HepG2 (cell line): ENCODE measurements around the gene GRAMD1A. TPM values are rescaled to one million over a fixed set of nuclear protein-coding genes. Genes with fewer than 3 reads are reported as not detected.

Source experiments
- ATAC-seq: fragments of 200-7000 bp; cut with Tn5 transposase; 3 replicates; pipeline ENCODE4 v1.9.1; 2020; ENCODE audit warnings: mild to moderate bottlenecking, moderate library complexity
- BruUV-seq: library from RNA; stranded (reverse); fragments of 400-500 nt; replicated peaks from 2 replicates; lab custom pipeline; 2021; lab: Mats Ljungman, UMichigan
- CTCF ChIA-PET: fragments of 300-600 bp; formaldehyde crosslinking; extraction: SDS; loops from one replicate; lab custom pipeline; 2021; ENCODE audit warnings: low total read pairs, inconsistent platforms, low intra/inter-chr PET ratio; lab: Yijun Ruan, JAX
- POLR2A ChIA-PET: fragments of 350-600 bp; sonication (Branson Sonifier 250); formaldehyde crosslinking; loops from one replicate; lab custom pipeline; 2020; ENCODE audit warnings: antibody characterized with exemption, inconsistent platforms; lab: Yijun Ruan, JAX
- DNase-seq: peaks from one replicate; pipeline ENCODE4 v3.0.0-alpha.2; 2015; ENCODE audit warnings: low spot score
- FAIRE-seq: peaks from 3 replicates; lab custom pipeline; 2011; peaks lifted over from hg19 to GRCh38; lab: Jason Lieb, UNC
- H2AFZ ChIP-seq: one replicate; pipeline ENCODE4 v1.6.1; 2011; ENCODE audit warnings: low read length, inconsistent platforms
- H3K27ac ChIP-seq: fragments of 300-600 bp; 3 replicates; pipeline ENCODE4 v1.8.0; 2011; ENCODE audit warnings: mixed run types, mild to moderate bottlenecking, mixed read lengths, low read length, inconsistent platforms; ENCODE audit not compliant: insufficient read depth; ENCODE audit errors: extremely low read length
- H3K27me3 ChIP-seq, 2 experiments: fragments of 200-600 bp in 1 of 2; 2 replicates in 1 of 2; 3 replicates in 1 of 2; pipeline versions ENCODE4 v1.6.0 to v1.8.0; 2011; ENCODE audit warnings: low read length in 2 of 2, mild to moderate bottlenecking in 2 of 2, moderate library complexity in 2 of 2, inconsistent platforms in 1 of 2; ENCODE audit not compliant: insufficient read depth in 2 of 2, control insufficient read depth in 1 of 2
- H3K36me3 ChIP-seq, 2 experiments: fragments of 200-600 bp in 1 of 2; replicated peaks in 1 of 2; 2 replicates in 1 of 2; 3 replicates in 1 of 2; pipeline versions ENCODE4 v1.5.1 to v1.8.0; 2011; ENCODE audit warnings: low read length in 2 of 2, inconsistent platforms in 1 of 2; ENCODE audit not compliant: insufficient read depth in 2 of 2, control insufficient read depth in 1 of 2
- H3K4me1 ChIP-seq: 2 replicates; pipeline ENCODE4 v1.5.1; 2012; ENCODE audit warnings: low read length, inconsistent platforms; ENCODE audit not compliant: insufficient read depth
- H3K4me2 ChIP-seq: 2 replicates; pipeline ENCODE4 v1.6.0; 2011; ENCODE audit warnings: low read depth, low read length, inconsistent platforms
- H3K4me3 ChIP-seq, 3 experiments: fragments of 200-600 bp in 1 of 3; sonication (generic), shearing (Covaris generic) in 1 of 3; replicated peaks in 1 of 3; 2 replicates each; pipeline ENCODE4 v1.5.1; 2011 to 2016; ENCODE audit warnings: low read length in 3 of 3, inconsistent platforms in 2 of 3, low read depth in 2 of 3, mild to moderate bottlenecking in 2 of 3, control low read depth in 1 of 3, mixed read lengths in 1 of 3; ENCODE audit not compliant: insufficient read depth in 1 of 3
- H3K79me2 ChIP-seq: one replicate; pipeline ENCODE4 v1.6.1; 2011; ENCODE audit warnings: low read length, inconsistent platforms; ENCODE audit not compliant: insufficient read depth
- H3K9ac ChIP-seq: 2 replicates; pipeline ENCODE4 v1.6.0; 2011; ENCODE audit warnings: mild to moderate bottlenecking, low read depth, low read length, inconsistent platforms; ENCODE audit not compliant: insufficient read depth
- H3K9me3 ChIP-seq: 2 replicates; pipeline ENCODE4 v1.5.1; 2012; ENCODE audit warnings: mild to moderate bottlenecking, low read length
- H4K20me1 ChIP-seq: 2 replicates; pipeline ENCODE4 v1.6.0; 2011; ENCODE audit warnings: inconsistent platforms, mild to moderate bottlenecking, low read length, moderate library complexity; ENCODE audit not compliant: insufficient read depth
- KDM3A ChIP-seq: IDR thresholded peaks from 2 replicates; pipeline ENCODE4 v1.6.1; 2018; ENCODE audit warnings: low read depth, missing compliant biosample characterization
- THAP9 ChIP-seq: sonication (generic); formaldehyde crosslinking; IDR thresholded peaks from 2 replicates; pipeline ENCODE4; 2020; ENCODE audit warnings: missing genetic modification reagents, mild to moderate bottlenecking, borderline replicate concordance
- ZFP91 ChIP-seq: sonication (generic); formaldehyde crosslinking; IDR thresholded peaks from 2 replicates; pipeline ENCODE4 v1.9.0; 2022; ENCODE audit warnings: missing genetic modification reagents, mild to moderate bottlenecking, borderline replicate concordance
- WGBS: methylation state at CpG from one replicate; pipeline ENCODE4 v1.1.6; 2017; ENCODE audit warnings: low lambda C conversion rate; 5-methylcytosine and 5-hydroxymethylcytosine counted together
- in situ Hi-C: cut with HindIII; loops from 2 replicates; pipeline ENCODE4 v1.10.0; 2017; ENCODE audit warnings: low pct_unique_long_range_greater_than_20kb; ENCODE audit not compliant: extremely low pct_ligation_motif_present
- intact Hi-C: fragments of 100-400 bp; cut with micrococcal nuclease; formaldehyde crosslinking; loops from one replicate; pipeline ENCODE4 v1.10.0; 2022; ENCODE audit not compliant: unreplicated experiment
- polyA plus RNA-seq, 8 experiments: library from polyadenylated mRNA; depleted of rRNA in 3 of 8; stranded (reverse) in 7 of 8; unstranded in 1 of 8; fragments of >200 nt; fragmentation: Illumina TruSeq in 4 of 8; extraction: Trizol in 4 of 8; gene quantifications; 2 replicates each; pipeline versions ENCODE4 v1.2.1 to v1.2.3, GENCODE V29; 2011 to 2016; ENCODE audit warnings: low read depth in 4 of 8, missing spikeins in 1 of 8, mixed read lengths in 1 of 8; ENCODE audit not compliant: insufficient read depth in 1 of 8
- total RNA-seq, 5 experiments: library from RNA; depleted of rRNA; stranded (reverse); fragments of >200 nt; fragmentation: Illumina TruSeq; extraction: Trizol; gene quantifications; 2 replicates each; pipeline ENCODE4 v1.2.3, GENCODE V29; 2016; ENCODE audit warnings: low read depth in 1 of 5

GRAMD1A gene
- total and polyA plus RNA-seq, 2 of the 13 experiments (the other 11 are each of a cell fraction or from before 2014, with no cell fraction given), result 14.7 to 181 TPM

- FAIRE-seq, result no peak
- no peak for DNase-seq
- CTCF ChIA-PET, result no interaction called here
Measured at GRCh38 chr19:34969721-34970120, 30.4 kb upstream of the GRAMD1A start.

More at GRCh38 chr19:34969721-34970120, 30.4 kb upstream of the GRAMD1A start:
- POLR2A ChIA-PET, result no interaction called here
- no peak for ATAC-seq
- H3K9ac ChIP-seq, result no peak overlapping the region
- no peak overlapping the region for H3K4me3 ChIP-seq
- no peaks in the 10 kb centered on the region for H3K79me2 ChIP-seq
- no peak overlapping the region for H3K27ac ChIP-seq
- in situ Hi-C loops, result loop anchor here (5.0 kb wide), 1 partner anchor 43 kb away; no protein-coding TSS in a partner anchor
- peaks cover 1 to 40% of the 10 kb centered on the region in 2 experiments; a peak in 2 of 5 replicates for H3K27me3 ChIP-seq
- intact Hi-C loops, result no loop called here
- no peak overlapping the region for H3K4me2 ChIP-seq
- TF ChIP-seq THAP9 (CRISPR knock-in tag), result no peak
- TF ChIP-seq ZFP91 (CRISPR knock-in tag), result no peak
- no peak for TF ChIP-seq KDM3A (CRISPR knock-in tag)
- peaks cover 17% of the 10 kb centered on the region; the same call in 1 of the 2 replicates for H3K9me3 ChIP-seq
- WGBS, result 62% methylated on average over 6 of the region's 6 CpGs
- no peaks in the 10 kb centered on the region for H3K36me3 ChIP-seq
- H4K20me1 ChIP-seq, result no peaks in the 10 kb centered on the region
- BruUV-seq, result no TSS peak
- peaks cover 53% of the 10 kb centered on the region for H3K4me1 ChIP-seq
- no peak overlapping the region for H2AFZ ChIP-seq
